Natural killer cell (primary cell): ENCODE measurements around the gene GASK1A. TPM values are rescaled to one million over a fixed set of nuclear protein-coding genes. Genes with fewer than 3 reads are reported as not detected.

ENCODE experiments used
- ATAC-seq, 3 donors: fragments of 150-1000 bp in 2 of 3; fragments of 200-7000 bp in 1 of 3; cut with Tn5 transposase; 1 replicate in 1 of 3; 2 replicates in 2 of 3; pipeline ENCODE4 v1.10.0; 2021; ENCODE audit warnings: mild to moderate bottlenecking in 2 of 3, moderate library complexity in 2 of 3
- DNase-seq, 2 donors: peaks; one replicate each; pipeline versions ENCODE4 v3.0.0 to v3.0.0-alpha.2; 2013 to 2021; ENCODE audit warnings: mixed read lengths in 1 of 2
- H3K27ac ChIP-seq: one replicate; pipeline ENCODE4 v1.5.1; 2013; ENCODE audit warnings: mild to moderate bottlenecking, low read length
- H3K27me3 ChIP-seq: one replicate; pipeline ENCODE4 v1.6.1; 2013; ENCODE audit warnings: low read length; ENCODE audit not compliant: control insufficient read depth, insufficient read depth
- H3K36me3 ChIP-seq: one replicate; pipeline ENCODE4 v1.6.1; 2013; ENCODE audit warnings: low read length; ENCODE audit not compliant: control insufficient read depth, insufficient read depth
- H3K4me1 ChIP-seq: one replicate; pipeline ENCODE4 v1.6.1; 2013; ENCODE audit warnings: low read length; ENCODE audit not compliant: control insufficient read depth, insufficient read depth
- H3K4me3 ChIP-seq: one replicate; pipeline ENCODE4 v1.5.1; 2013; ENCODE audit warnings: low read length
- H3K9me3 ChIP-seq: one replicate; pipeline ENCODE4 v1.6.1; 2013; ENCODE audit warnings: low read length; ENCODE audit not compliant: control insufficient read depth, insufficient read depth
- H3K27ac Mint-ChIP-seq, 2 donors: one replicate each; pipeline ENCODE4 v1.8.0; 2022; ENCODE audit warnings: mild to moderate bottlenecking in 2 of 2, mixed read lengths in 2 of 2, moderate library complexity in 1 of 2
- H3K27me3 Mint-ChIP-seq, 2 donors: one replicate each; pipeline ENCODE4 v1.8.0; 2022; ENCODE audit warnings: low read depth in 2 of 2, mixed read lengths in 2 of 2
- H3K36me3 Mint-ChIP-seq: one replicate; pipeline ENCODE4 v1.8.0; 2022; ENCODE audit warnings: mixed read lengths
- H3K4me1 Mint-ChIP-seq, 2 donors: one replicate each; pipeline ENCODE4 v1.8.0; 2022; ENCODE audit warnings: mixed read lengths in 2 of 2
- H3K4me3 Mint-ChIP-seq: one replicate; pipeline ENCODE4 v1.8.0; 2022; ENCODE audit warnings: mild to moderate bottlenecking, moderate library complexity, mixed read lengths
- H3K9me3 Mint-ChIP-seq, 2 donors: one replicate each; pipeline ENCODE4 v1.8.0; 2022; ENCODE audit warnings: mixed read lengths in 2 of 2
- WGBS: methylation state at CpG from one replicate; pipeline ENCODE4 v1.1.7; 2013; ENCODE audit warnings: missing lambda C conversion rate; ENCODE audit not compliant: insufficient coverage; 5-methylcytosine and 5-hydroxymethylcytosine counted together
- intact Hi-C: fragments of 100-400 bp; cut with micrococcal nuclease; formaldehyde crosslinking; loops from one replicate; pipeline ENCODE4 v1.14.2; 2022
- total RNA-seq, 4 donors: library from RNA; stranded (reverse); fragments of 120-200 nt in 1 of 4; gene quantifications; one replicate each; pipeline versions ENCODE4 v1.2.3 to v1.2.4, GENCODE V29; 2013 to 2022
- TF ChIP-seq, protein P1 (sequence below): fragments of 200-600 bp; IDR thresholded peaks from one replicate; pipeline ENCODE4 v1.8.0; 2022; ENCODE audit warnings: antibody characterized with exemption

Gene GASK1A
- total RNA-seq, 3 donors from 2014 or later (not counting 1 experiment from before 2014, with no cell fraction given) = 0.12 to 0.34 TPM; not detected in 1

DNA sequence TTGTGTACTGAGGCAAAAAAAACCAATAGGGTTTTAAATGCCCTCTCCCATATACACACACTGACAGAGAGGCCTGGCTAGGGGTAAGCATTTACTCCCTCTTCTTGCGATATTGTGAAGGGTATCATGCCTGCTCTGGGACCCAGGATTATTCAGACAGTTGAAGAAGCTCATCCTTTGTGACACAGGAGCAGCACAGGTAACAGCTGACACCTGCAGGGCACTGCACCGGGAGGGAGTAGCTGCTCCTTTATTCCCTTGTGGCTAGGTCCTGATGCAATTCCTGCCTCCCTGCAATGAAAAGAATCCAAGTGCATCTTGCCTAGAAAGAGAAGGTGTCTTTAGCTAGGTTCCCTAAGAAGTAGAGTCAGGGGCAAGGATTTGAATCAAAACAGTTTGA is 103.3 kb downstream of the GASK1A start:
- Histone ChIP-seq H3K27me3 (no peaks in the 10 kb centered on the region), H3K36me3 (peaks cover 20% of the 10 kb centered on the region), H3K4me1 (no peaks in the 10 kb centered on the region), H3K27ac (no peak overlapping the region), H3K9me3 (no peaks in the 10 kb centered on the region), H3K4me3 (no peak overlapping the region)
- DNase-seq (no peak), ATAC-seq (no peak)
- no peak overlapping the region for H3K27ac Mint-ChIP-seq
- no peak overlapping the region for H3K4me3 Mint-ChIP-seq
- H3K36me3 Mint-ChIP-seq = no peaks in the 10 kb centered on the region
- H3K4me1 Mint-ChIP-seq = peaks cover 0 to 10% of the 10 kb centered on the region in 2 donors
- H3K9me3 Mint-ChIP-seq = no peaks in the 10 kb centered on the region
- intact Hi-C loops = no loop called here
- TF ChIP-seq, protein P1, sequence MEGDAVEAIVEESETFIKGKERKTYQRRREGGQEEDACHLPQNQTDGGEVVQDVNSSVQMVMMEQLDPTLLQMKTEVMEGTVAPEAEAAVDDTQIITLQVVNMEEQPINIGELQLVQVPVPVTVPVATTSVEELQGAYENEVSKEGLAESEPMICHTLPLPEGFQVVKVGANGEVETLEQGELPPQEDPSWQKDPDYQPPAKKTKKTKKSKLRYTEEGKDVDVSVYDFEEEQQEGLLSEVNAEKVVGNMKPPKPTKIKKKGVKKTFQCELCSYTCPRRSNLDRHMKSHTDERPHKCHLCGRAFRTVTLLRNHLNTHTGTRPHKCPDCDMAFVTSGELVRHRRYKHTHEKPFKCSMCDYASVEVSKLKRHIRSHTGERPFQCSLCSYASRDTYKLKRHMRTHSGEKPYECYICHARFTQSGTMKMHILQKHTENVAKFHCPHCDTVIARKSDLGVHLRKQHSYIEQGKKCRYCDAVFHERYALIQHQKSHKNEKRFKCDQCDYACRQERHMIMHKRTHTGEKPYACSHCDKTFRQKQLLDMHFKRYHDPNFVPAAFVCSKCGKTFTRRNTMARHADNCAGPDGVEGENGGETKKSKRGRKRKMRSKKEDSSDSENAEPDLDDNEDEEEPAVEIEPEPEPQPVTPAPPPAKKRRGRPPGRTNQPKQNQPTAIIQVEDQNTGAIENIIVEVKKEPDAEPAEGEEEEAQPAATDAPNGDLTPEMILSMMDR = no peak
- no peaks in the 10 kb centered on the region for H3K27me3 Mint-ChIP-seq
- WGBS = 98% methylated on average over 2 of the region's 2 CpGs

DNA sequence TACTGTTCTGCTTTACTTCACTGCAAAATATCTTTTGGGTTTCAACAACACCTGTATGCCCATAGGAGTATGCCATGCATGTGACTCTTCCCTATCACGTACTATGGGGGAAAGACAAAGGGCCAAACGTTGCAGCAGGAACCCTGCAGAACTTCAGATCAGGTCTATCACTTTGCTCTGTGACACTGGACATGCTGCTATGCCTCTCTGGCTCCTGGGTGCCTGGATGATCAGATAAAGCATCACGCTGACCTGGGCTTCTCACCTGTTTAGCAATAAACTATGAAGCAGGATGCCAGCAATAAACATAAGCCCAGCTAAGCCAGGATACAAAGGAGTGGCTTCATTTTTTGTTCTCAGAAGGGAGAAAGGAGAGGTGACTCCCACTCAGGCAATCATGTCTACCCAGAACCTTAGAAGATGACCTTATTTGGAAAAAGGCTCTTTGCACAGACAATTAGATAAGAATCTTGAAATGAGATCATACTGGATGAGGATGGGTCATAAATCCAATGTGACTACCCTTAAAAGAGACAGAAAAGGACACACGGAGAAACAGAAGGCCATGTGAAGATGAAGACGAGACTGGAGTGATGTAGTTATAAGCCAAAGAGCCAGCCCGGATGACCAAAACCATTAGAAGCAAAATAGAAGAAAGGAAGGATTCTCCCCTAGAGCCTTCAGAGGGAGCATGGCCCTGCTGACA is 107.5 kb downstream of the GASK1A start:
- H3K4me3 ChIP-seq = no peak overlapping the region
- no peak overlapping the region for H3K27ac ChIP-seq
- 93% methylated on average over 6 of the region's 6 CpGs for WGBS
- Mint-ChIP-seq H3K27ac (no peak overlapping the region), H3K4me3 (no peak overlapping the region), H3K36me3 (no peaks in the 10 kb centered on the region), H3K9me3 (no peaks in the 10 kb centered on the region), H3K27me3 (no peaks in the 10 kb centered on the region), H3K4me1 (peaks cover 2 to 15% of the 10 kb centered on the region in 2 donors)
- TF ChIP-seq, protein P1 = no peak
- ATAC-seq = no peak
- intact Hi-C loops = loop anchor here (5.0 kb wide), 1 partner anchor 124 kb away; no protein-coding TSS in a partner anchor
- H3K4me1 ChIP-seq = no peaks in the 10 kb centered on the region
- no peak for DNase-seq
- H3K9me3 ChIP-seq = no peaks in the 10 kb centered on the region
- no peaks in the 10 kb centered on the region for H3K27me3 ChIP-seq
- H3K36me3 ChIP-seq = peaks cover 3% of the 10 kb centered on the region

DNA sequence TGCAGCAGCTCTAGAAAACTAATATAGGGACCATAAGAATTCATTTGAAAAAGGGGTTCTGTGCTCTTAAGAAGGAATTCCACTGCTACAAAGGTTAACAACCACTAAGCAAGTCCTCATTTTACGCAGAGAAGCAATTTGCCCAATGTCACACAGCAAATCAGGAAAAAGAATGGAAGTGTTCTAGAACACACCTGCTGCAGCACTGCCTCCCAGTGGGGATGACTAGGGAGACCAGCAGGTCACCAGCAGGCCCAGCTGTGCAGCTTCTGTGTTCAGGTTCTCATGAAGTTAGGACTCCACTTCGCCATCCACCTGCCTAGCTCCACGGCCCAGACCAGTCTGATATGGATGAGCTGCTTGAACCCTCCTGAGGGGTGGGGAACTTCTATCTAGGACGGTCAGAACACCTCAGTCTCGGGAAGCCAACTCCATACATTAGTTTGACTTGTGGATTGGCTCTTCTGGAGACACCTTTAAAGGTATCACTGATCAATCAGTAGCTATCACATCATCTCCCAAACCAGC is 108.2 kb downstream of the GASK1A start:
- H3K27me3 ChIP-seq = no peaks in the 10 kb centered on the region
- Mint-ChIP-seq H3K9me3 (no peaks in the 10 kb centered on the region), H3K36me3 (no peaks in the 10 kb centered on the region), H3K4me1 (peaks cover 5 to 15% of the 10 kb centered on the region in 2 donors), H3K27me3 (no peaks in the 10 kb centered on the region), H3K4me3 (no peak overlapping the region), H3K27ac (no peak overlapping the region)
- intact Hi-C loops = loop anchor here (5.0 kb wide), 1 partner anchor 125 kb away; no protein-coding TSS in a partner anchor
- 99% methylated on average over 5 of the region's 5 CpGs for WGBS
- H3K9me3 ChIP-seq = no peaks in the 10 kb centered on the region
- TF ChIP-seq, protein P1 = no peak
- no peaks in the 10 kb centered on the region for H3K4me1 ChIP-seq
- ATAC-seq = no peak
- DNase-seq = peak in 1 of 2 donors; percentile 42
- H3K4me3 ChIP-seq = no peak overlapping the region
- H3K36me3 ChIP-seq = peaks cover under 1% of the 10 kb centered on the region
- no peak overlapping the region for H3K27ac ChIP-seq
